ENCODE data around the gene MYH9.

The MYH9 gene

GRCh38 chr22:36311386-36312085 lies 76.2 kb downstream of the MYH9 start:
- DNase-seq, result no peak

GRCh38 chr22:36308880-36309279 lies 78.9 kb downstream of the MYH9 start:
- DNase-seq, result no peak

GRCh38 chr22:36306227-36306626 lies 81.5 kb downstream of the MYH9 start:
- no peak for DNase-seq

GRCh38 chr22:36305813-36306212 lies 82.0 kb downstream of the MYH9 start:
- no peak for DNase-seq

GRCh38 chr22:36304429-36304828 lies 83.3 kb downstream of the MYH9 start:
- no peak for DNase-seq

- no peak for DNase-seq
These were observed 83.9 kb downstream of the MYH9 start for GRCh38 chr22:36303874-36304273.

GRCh38 chr22:36303115-36303467 lies 84.7 kb downstream of the MYH9 start:
- no peak for DNase-seq

- no peak for DNase-seq
These were observed 85.2 kb downstream of the MYH9 start for GRCh38 chr22:36302439-36303114.

GRCh38 chr22:36301851-36302250 lies 85.9 kb downstream of the MYH9 start:
- DNase-seq, result no peak

GRCh38 chr22:36301384-36301828 lies 86.4 kb downstream of the MYH9 start:
- DNase-seq, result peak; percentile 67 to 81 (median 74)

GRCh38 chr22:36300396-36301212 lies 87.2 kb downstream of the MYH9 start:
- DNase-seq, result no peak

GRCh38 chr22:36299911-36300310 lies 87.9 kb downstream of the MYH9 start:
- DNase-seq, result no peak

GRCh38 chr22:36299295-36299694 lies 88.5 kb downstream of the MYH9 start:
- no peak for DNase-seq

- no peak for DNase-seq
These were observed 89.2 kb downstream of the MYH9 start for GRCh38 chr22:36298601-36299000.

- no peak for DNase-seq
These were observed 89.6 kb downstream of the MYH9 start for GRCh38 chr22:36298118-36298517.

- no peak for DNase-seq
These were observed 90.2 kb downstream of the MYH9 start for GRCh38 chr22:36297568-36297967.

GRCh38 chr22:36296690-36297089 lies 91.1 kb downstream of the MYH9 start:
- DNase-seq, result no peak

GRCh38 chr22:36295247-36295646 lies 92.5 kb downstream of the MYH9 start:
- DNase-seq, result no peak

GRCh38 chr22:36294801-36295200 lies 93.0 kb downstream of the MYH9 start:
- no peak for DNase-seq

- DNase-seq, result no peak
These were observed 93.5 kb downstream of the MYH9 start for GRCh38 chr22:36294293-36294620.

GRCh38 chr22:36293606-36294292 lies 94.0 kb downstream of the MYH9 start:
- no peak for DNase-seq

- no peak for DNase-seq
These were observed 94.8 kb downstream of the MYH9 start for GRCh38 chr22:36292823-36293530.
